ENCODE measurements around the gene FAXDC2.

DNA sequence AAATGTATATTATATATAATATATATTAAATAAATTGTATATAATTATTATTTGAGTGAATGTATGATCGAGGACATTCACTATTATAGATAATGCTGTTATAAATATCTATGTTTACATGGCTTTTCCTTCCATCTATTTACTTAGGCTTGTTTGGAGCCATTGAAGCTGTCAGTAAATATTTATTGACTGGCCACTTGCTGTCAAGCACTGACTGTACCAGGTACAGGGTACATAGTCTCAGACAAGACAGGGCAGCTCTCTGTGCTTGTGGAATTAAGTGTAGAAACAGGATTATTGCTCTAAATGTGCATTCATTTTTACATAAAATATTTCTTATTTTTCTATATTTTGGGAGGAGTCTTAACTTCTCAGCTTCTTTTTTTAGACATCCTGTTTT is 16.4 kb downstream of the FAXDC2 start:
- TF ChIP-seq POLR2A (IDR thresholded peaks at IDR 0.05; ENCODE audit: low read depth, low read length) (no peak), POLR2AphosphoS5 (IDR thresholded peaks at IDR 0.05; ENCODE audit: low read depth, low read length) (no peak), TAF1 (IDR thresholded peaks at IDR 0.05; ENCODE audit: low read depth, low read length) (no peak), SPI1 (IDR thresholded peaks at IDR 0.05; ENCODE audit: low read depth, low read length) (no peak), PAX5 (IDR thresholded peaks at IDR 0.05; ENCODE audit: insufficient read depth, low read length, severe bottlenecking) (no peak), POU2F2 (IDR thresholded peaks at IDR 0.05; ENCODE audit: low read depth, low read length) (no peak)
